DOHH2 (cell line): ENCODE measurements around the gene PRKCE.

Experiments used
- H3F3A ChIP-seq: fragments of 200-600 bp; sonication (generic), shearing (Covaris generic); 2 replicates; pipeline ENCODE4 v1.6.0; 2016; ENCODE audit warnings: antibody characterized with exemption, mild to moderate bottlenecking; ENCODE audit not compliant: control insufficient read depth, insufficient read depth
- H3K27ac ChIP-seq: fragments of 200-600 bp; sonication (generic); 2 replicates; pipeline ENCODE4 v1.5.1; 2014; ENCODE audit warnings: low read depth, mild to moderate bottlenecking, low read length, moderate library complexity
- H3K27me3 ChIP-seq: fragments of 200-600 bp; sonication (generic); 2 replicates; pipeline ENCODE4 v1.6.1; 2014; ENCODE audit warnings: mild to moderate bottlenecking, low read length, mixed read lengths; ENCODE audit not compliant: control insufficient read depth
- H3K36me3 ChIP-seq: fragments of 200-600 bp; sonication (generic); 2 replicates; pipeline ENCODE4 v1.6.1; 2014; ENCODE audit warnings: mild to moderate bottlenecking, low read length, moderate library complexity, mixed read lengths; ENCODE audit not compliant: control insufficient read depth
- H3K4me1 ChIP-seq: fragments of 200-600 bp; sonication (generic); 2 replicates; pipeline ENCODE4 v1.6.1; 2014; ENCODE audit warnings: mild to moderate bottlenecking, low read length, mixed read lengths; ENCODE audit not compliant: control insufficient read depth
- H3K4me2 ChIP-seq: fragments of 200-600 bp; sonication (generic); 2 replicates; pipeline ENCODE4 v1.6.0; 2014; ENCODE audit warnings: mild to moderate bottlenecking, low read length, moderate library complexity
- H3K4me3 ChIP-seq: fragments of 200-600 bp; sonication (generic); 2 replicates; pipeline ENCODE4 v1.5.1; 2014; ENCODE audit warnings: mild to moderate bottlenecking, low read length, mixed read lengths
- H3K79me2 ChIP-seq: fragments of 200-600 bp; sonication (generic); 2 replicates; pipeline ENCODE4 v1.6.1; 2014; ENCODE audit warnings: mild to moderate bottlenecking, low read length, mixed read lengths; ENCODE audit not compliant: control insufficient read depth
- H3K9me2 ChIP-seq: fragments of 200-600 bp; sonication (generic); replicated peaks from 2 replicates; pipeline ENCODE4 v1.6.1; 2014; ENCODE audit warnings: mild to moderate bottlenecking, low read length, mixed read lengths; ENCODE audit not compliant: control insufficient read depth
- H3K9me3 ChIP-seq: fragments of 200-600 bp; sonication (generic); 2 replicates; pipeline ENCODE4 v1.6.1; 2014; ENCODE audit warnings: antibody characterized with exemption, low read length, mixed read lengths; ENCODE audit not compliant: control insufficient read depth, insufficient read depth
- H4K20me1 ChIP-seq: fragments of 200-600 bp; sonication (generic); 2 replicates; pipeline ENCODE4 v1.6.0; 2014; ENCODE audit warnings: low read depth, mild to moderate bottlenecking, antibody characterized with exemption, low read length, moderate library complexity; ENCODE audit not compliant: control insufficient read depth, insufficient read depth
- CTCF ChIP-seq: fragments of 200-600 bp; sonication (generic); IDR thresholded peaks from one replicate; pipeline ENCODE4 v1.5.1; 2014; ENCODE audit warnings: antibody characterized with exemption, mild to moderate bottlenecking, low read depth, low read length; ENCODE audit not compliant: poor library complexity, severe bottlenecking
- EZH2phosphoT487 ChIP-seq: fragments of 200-600 bp; sonication (generic); IDR thresholded peaks from 2 replicates; pipeline ENCODE4 v1.6.1; 2017; ENCODE audit warnings: borderline replicate concordance, mild to moderate bottlenecking, antibody characterized with exemption, low read length, moderate library complexity, mixed read lengths

Gene PRKCE

GRCh38 chr2:46000660-46001059 lies 349.2 kb downstream of the PRKCE start:
- no peak overlapping the region for H3K27ac ChIP-seq
- no peak overlapping the region for H3K4me3 ChIP-seq
- H3K27me3 ChIP-seq, result no peaks in the 10 kb centered on the region
- H3K36me3 ChIP-seq, result no peaks in the 10 kb centered on the region
- no peak overlapping the region for H3K4me2 ChIP-seq
- no peaks in the 10 kb centered on the region for H3K4me1 ChIP-seq
- no peaks in the 10 kb centered on the region for H3K79me2 ChIP-seq
- H3K9me2 ChIP-seq, result no peaks in the 10 kb centered on the region
- no peaks in the 10 kb centered on the region for H3F3A ChIP-seq
- H3K9me3 ChIP-seq, result no peaks in the 10 kb centered on the region
- no peaks in the 10 kb centered on the region for H4K20me1 ChIP-seq
- TF ChIP-seq EZH2phosphoT487, result no peak

GRCh38 chr2:46001290-46001689 lies 349.8 kb downstream of the PRKCE start:
- no peaks in the 10 kb centered on the region for H3K36me3 ChIP-seq

GRCh38 chr2:46001741-46002506 lies 350.4 kb downstream of the PRKCE start:
- H3K36me3 ChIP-seq, result no peaks in the 10 kb centered on the region
- no peaks in the 10 kb centered on the region for H3F3A ChIP-seq
- H4K20me1 ChIP-seq, result no peaks in the 10 kb centered on the region
- no peak for TF ChIP-seq EZH2phosphoT487
- TF ChIP-seq CTCF, result no peak
- no peak overlapping the region for H3K27ac ChIP-seq
- no peak overlapping the region for H3K4me3 ChIP-seq
- H3K9me3 ChIP-seq, result no peaks in the 10 kb centered on the region
- H3K9me2 ChIP-seq, result no peaks in the 10 kb centered on the region
- H3K79me2 ChIP-seq, result no peaks in the 10 kb centered on the region
- no peaks in the 10 kb centered on the region for H3K4me1 ChIP-seq
- no peaks in the 10 kb centered on the region for H3K27me3 ChIP-seq
- no peak overlapping the region for H3K4me2 ChIP-seq

More at GRCh38 chr2:46001290-46001689, 349.8 kb downstream of the PRKCE start:
- Histone ChIP-seq H4K20me1 (no peaks in the 10 kb centered on the region), H3K9me2 (no peaks in the 10 kb centered on the region), H3K79me2 (no peaks in the 10 kb centered on the region), H3K27me3 (no peaks in the 10 kb centered on the region), H3K4me1 (no peaks in the 10 kb centered on the region), H3K27ac (no peak overlapping the region), H3K9me3 (no peaks in the 10 kb centered on the region), H3F3A (no peaks in the 10 kb centered on the region), H3K4me2 (no peak overlapping the region), H3K4me3 (no peak overlapping the region)
- TF ChIP-seq CTCF (no peak), EZH2phosphoT487 (no peak)

- Histone ChIP-seq H3K9me3 (no peaks in the 10 kb centered on the region), H3K4me1 (no peaks in the 10 kb centered on the region), H3F3A (no peaks in the 10 kb centered on the region), H3K27me3 (no peaks in the 10 kb centered on the region), H4K20me1 (no peaks in the 10 kb centered on the region), H3K9me2 (no peaks in the 10 kb centered on the region), H3K27ac (no peak overlapping the region), H3K36me3 (no peaks in the 10 kb centered on the region), H3K79me2 (no peaks in the 10 kb centered on the region), H3K4me3 (no peak overlapping the region), H3K4me2 (no peak overlapping the region)
- TF ChIP-seq EZH2phosphoT487 (no peak), CTCF (no peak)
Measured at GRCh38 chr2:46002507-46002883, 351.0 kb downstream of the PRKCE start.
